WTC11 (cell line): ENCODE measurements around the gene TMEM218. TPM values are rescaled to one million over a fixed set of nuclear protein-coding genes. Genes with fewer than 3 reads are reported as not detected.

Experiments used
- ATAC-seq: fragments of 200-7000 bp; cut with Tn5 transposase; 2 replicates; pipeline ENCODE4 v1.10.0; 2021; ENCODE audit warnings: mild to moderate bottlenecking, moderate library complexity
- CTCF ChIA-PET: fragments of 300-600 bp; sonication (Branson Sonifier 250); formaldehyde crosslinking; loops from one replicate; lab custom pipeline; 2021; ENCODE audit warnings: antibody characterized with exemption; lab: Charles Lee
- POLR2A ChIA-PET: fragments of 350-600 bp; sonication (Branson Sonifier 250); formaldehyde crosslinking; loops from one replicate; lab custom pipeline; 2021; ENCODE audit warnings: antibody characterized with exemption; lab: Charles Lee
- DNase-seq: peaks from one replicate; pipeline ENCODE4 v3.0.0; 2021; ENCODE audit warnings: low spot score
- H3K27ac Mint-ChIP-seq: 2 replicates; pipeline ENCODE4 v1.8.0; 2021; ENCODE audit warnings: mixed read lengths
- H3K27me3 Mint-ChIP-seq: 2 replicates; pipeline ENCODE4 v1.8.0; 2021; ENCODE audit warnings: low read depth, mild to moderate bottlenecking, moderate library complexity, mixed read lengths
- H3K36me3 Mint-ChIP-seq: 2 replicates; pipeline ENCODE4 v1.8.0; 2021; ENCODE audit warnings: mixed read lengths
- H3K4me1 Mint-ChIP-seq: 2 replicates; pipeline ENCODE4 v1.8.0; 2022; ENCODE audit warnings: mixed read lengths
- H3K4me3 Mint-ChIP-seq: 2 replicates; pipeline ENCODE4 v1.8.0; 2021; ENCODE audit warnings: mild to moderate bottlenecking, moderate library complexity, mixed read lengths
- H3K9me3 Mint-ChIP-seq: 2 replicates; pipeline ENCODE4 v1.8.0; 2021; ENCODE audit warnings: mixed read lengths
- AR ChIP-seq: fragments of 250-450 bp; sonication (Bioruptor Pico); IDR thresholded peaks from 2 replicates; pipeline ENCODE4 v1.9.0; 2021; ENCODE audit warnings: mild to moderate bottlenecking
- ATF1 ChIP-seq: sonication (generic); formaldehyde crosslinking; IDR thresholded peaks from 2 replicates; pipeline ENCODE4 v1.8.1; 2023; ENCODE audit warnings: mild to moderate bottlenecking, moderate library complexity, missing genetic modification reagents
- EMX1 ChIP-seq: fragments of 250-450 bp; sonication (Bioruptor Pico); IDR thresholded peaks from 2 replicates; pipeline ENCODE4 v1.8.0; 2021; ENCODE audit warnings: mild to moderate bottlenecking
- ESRRA ChIP-seq: sonication (generic); formaldehyde crosslinking; IDR thresholded peaks from 2 replicates; pipeline ENCODE4 v1.8.1; 2022; ENCODE audit warnings: mild to moderate bottlenecking, missing genetic modification reagents, borderline replicate concordance
- IRF2 ChIP-seq: sonication (generic); formaldehyde crosslinking; IDR thresholded peaks from 2 replicates; pipeline ENCODE4 v1.8.0; 2022; ENCODE audit warnings: low read depth, missing genetic modification reagents, borderline replicate concordance
- NR2C2 ChIP-seq: sonication (generic); formaldehyde crosslinking; IDR thresholded peaks from 2 replicates; pipeline ENCODE4 v1.8.0; 2022; ENCODE audit warnings: mild to moderate bottlenecking, missing genetic modification reagents
- NR3C1 ChIP-seq: sonication (generic); formaldehyde crosslinking; conservative IDR thresholded peaks from 2 replicates; pipeline ENCODE4 v1.8.1; 2023; ENCODE audit warnings: low read depth, mild to moderate bottlenecking, missing genetic modification reagents
- OVOL2 ChIP-seq: fragments of 250-450 bp; sonication (Bioruptor Pico); IDR thresholded peaks from 2 replicates; pipeline ENCODE4 v1.9.0; 2021; ENCODE audit warnings: mild to moderate bottlenecking, borderline replicate concordance
- RELA ChIP-seq: sonication (generic); formaldehyde crosslinking; IDR thresholded peaks from 2 replicates; pipeline ENCODE4 v1.8.1; 2022; ENCODE audit warnings: missing genetic modification reagents, mild to moderate bottlenecking, borderline replicate concordance
- SMAD3 ChIP-seq: sonication (generic); formaldehyde crosslinking; IDR thresholded peaks from 2 replicates; pipeline ENCODE4 v1.8.0; 2022; ENCODE audit warnings: missing genetic modification reagents, mild to moderate bottlenecking, borderline replicate concordance
- SMAD4 ChIP-seq: sonication (generic); formaldehyde crosslinking; IDR thresholded peaks from 2 replicates; pipeline ENCODE4 v1.8.0; 2022; ENCODE audit warnings: mild to moderate bottlenecking, missing genetic modification reagents
- SOX15 ChIP-seq: fragments of 250-450 bp; sonication (Bioruptor Pico); IDR thresholded peaks from 2 replicates; pipeline ENCODE4 v1.9.0; 2021; ENCODE audit warnings: mild to moderate bottlenecking
- ZNF317 ChIP-seq: sonication (generic); formaldehyde crosslinking; IDR thresholded peaks from 2 replicates; pipeline ENCODE4 v1.8.1; 2023; ENCODE audit warnings: low read depth, mild to moderate bottlenecking, moderate library complexity, missing genetic modification reagents, borderline replicate concordance
- ZNF396 ChIP-seq: fragments of 250-450 bp; sonication (Bioruptor Pico); IDR thresholded peaks from 2 replicates; pipeline ENCODE4 v1.8.0; 2021; ENCODE audit warnings: mild to moderate bottlenecking, moderate library complexity, borderline replicate concordance
- ZNF416 ChIP-seq: fragments of 250-450 bp; sonication (Bioruptor Pico); IDR thresholded peaks from 2 replicates; pipeline ENCODE4 v1.9.0; 2021; ENCODE audit warnings: mild to moderate bottlenecking, inconsistent platforms
- ZNF423 ChIP-seq: fragments of 250-450 bp; sonication (Bioruptor Pico); IDR thresholded peaks from 2 replicates; pipeline ENCODE4 v2.1.2; 2022; ENCODE audit warnings: mild to moderate bottlenecking, moderate library complexity
- total RNA-seq: library from RNA; stranded (reverse); gene quantifications from 3 replicates; pipeline ENCODE4 v1.2.3, GENCODE V29; 2021
- TF ChIP-seq, protein P1 (sequence below): sonication (generic); formaldehyde crosslinking; IDR thresholded peaks from 2 replicates; pipeline ENCODE4 v1.8.0; 2022; ENCODE audit warnings: mild to moderate bottlenecking, missing genetic modification reagents
- TF ChIP-seq, protein P2 (sequence below): sonication (generic); formaldehyde crosslinking; IDR thresholded peaks from 2 replicates; pipeline ENCODE4 v1.8.1; 2023; ENCODE audit warnings: mild to moderate bottlenecking, missing genetic modification reagents, borderline replicate concordance
- TF ChIP-seq, protein P3 (sequence below): sonication (generic); formaldehyde crosslinking; IDR thresholded peaks from 2 replicates; pipeline ENCODE4 v1.8.0; 2022; ENCODE audit warnings: missing genetic modification reagents
- TF ChIP-seq, protein P4 (sequence below): sonication (generic); formaldehyde crosslinking; IDR thresholded peaks from 2 replicates; pipeline ENCODE4 v1.8.1; 2022; ENCODE audit warnings: missing genetic modification reagents, borderline replicate concordance
- TF ChIP-seq, protein P5 (sequence below): fragments of 250-450 bp; sonication (Bioruptor Pico); IDR thresholded peaks from 2 replicates; pipeline ENCODE4 v1.9.0; 2021; ENCODE audit warnings: moderate library complexity, mild to moderate bottlenecking, inconsistent platforms, borderline replicate concordance

Gene TMEM218
- total RNA-seq, 1 experiment from 2014 or later: 10.3 TPM

DNA sequence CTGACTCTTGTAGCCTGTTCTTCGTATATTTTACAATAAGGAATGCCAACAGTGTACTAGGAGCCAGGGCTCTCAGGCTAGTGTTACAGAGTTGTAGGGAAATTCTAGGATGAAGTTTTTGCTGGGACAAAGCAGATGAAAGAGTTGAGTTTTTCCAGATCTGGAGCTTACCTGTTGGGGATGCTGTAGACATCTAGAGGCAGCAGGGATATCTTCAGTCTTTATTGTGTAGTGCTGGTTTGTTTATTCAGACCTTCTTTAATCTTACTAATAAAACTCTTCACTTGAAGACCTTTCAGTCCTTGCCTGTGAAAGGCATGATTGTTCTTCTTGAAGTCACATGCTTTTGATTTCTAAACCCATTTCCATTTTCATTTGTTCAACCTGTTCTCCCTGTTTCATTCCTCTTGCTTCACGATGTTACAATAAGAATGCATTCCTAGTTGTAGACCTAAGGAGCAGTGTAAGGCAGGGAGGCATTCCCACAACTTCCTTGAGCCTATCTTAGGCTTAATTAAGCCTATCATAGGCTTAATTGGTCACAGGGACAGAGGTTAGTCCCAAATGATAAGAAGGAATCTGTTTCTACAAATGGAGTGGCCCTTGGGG lies 56.2 kb downstream of the TMEM218 start (continued):
- TF ChIP-seq, protein P1, sequence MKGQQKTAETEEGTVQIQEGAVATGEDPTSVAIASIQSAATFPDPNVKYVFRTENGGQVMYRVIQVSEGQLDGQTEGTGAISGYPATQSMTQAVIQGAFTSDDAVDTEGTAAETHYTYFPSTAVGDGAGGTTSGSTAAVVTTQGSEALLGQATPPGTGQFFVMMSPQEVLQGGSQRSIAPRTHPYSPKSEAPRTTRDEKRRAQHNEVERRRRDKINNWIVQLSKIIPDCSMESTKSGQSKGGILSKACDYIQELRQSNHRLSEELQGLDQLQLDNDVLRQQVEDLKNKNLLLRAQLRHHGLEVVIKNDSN (CRISPR knock-in tag): no peak
- TF ChIP-seq RELA (CRISPR knock-in tag): no peak

GRCh38 chr11:125053167-125053566 lies 58.3 kb downstream of the TMEM218 start:
- ChIA-PET POLR2A (no interaction called here), CTCF (interaction anchor here (0.9 kb wide), 1 partner anchor 71 kb away, joined by 3 read pairs; no protein-coding TSS in a partner anchor)
- Mint-ChIP-seq H3K4me3 (no peak overlapping the region), H3K27me3 (no peaks in the 10 kb centered on the region), H3K27ac (no peak overlapping the region), H3K4me1 (no peaks in the 10 kb centered on the region), H3K36me3 (no peaks in the 10 kb centered on the region), H3K9me3 (no peaks in the 10 kb centered on the region)
- no peak for ATAC-seq
- DNase-seq: no peak
- TF ChIP-seq OVOL2 (CRISPR knock-in tag): no peak
- TF ChIP-seq ZNF317 (CRISPR knock-in tag): no peak
- TF ChIP-seq ATF1 (CRISPR knock-in tag): no peak
- no peak for TF ChIP-seq ZNF396 (CRISPR knock-in tag)
- no peak for TF ChIP-seq SOX15 (CRISPR knock-in tag)
- no peak for TF ChIP-seq ZNF416
- no peak for TF ChIP-seq SMAD4 (CRISPR knock-in tag)
- TF ChIP-seq AR (CRISPR knock-in tag): no peak
- TF ChIP-seq, protein P2, sequence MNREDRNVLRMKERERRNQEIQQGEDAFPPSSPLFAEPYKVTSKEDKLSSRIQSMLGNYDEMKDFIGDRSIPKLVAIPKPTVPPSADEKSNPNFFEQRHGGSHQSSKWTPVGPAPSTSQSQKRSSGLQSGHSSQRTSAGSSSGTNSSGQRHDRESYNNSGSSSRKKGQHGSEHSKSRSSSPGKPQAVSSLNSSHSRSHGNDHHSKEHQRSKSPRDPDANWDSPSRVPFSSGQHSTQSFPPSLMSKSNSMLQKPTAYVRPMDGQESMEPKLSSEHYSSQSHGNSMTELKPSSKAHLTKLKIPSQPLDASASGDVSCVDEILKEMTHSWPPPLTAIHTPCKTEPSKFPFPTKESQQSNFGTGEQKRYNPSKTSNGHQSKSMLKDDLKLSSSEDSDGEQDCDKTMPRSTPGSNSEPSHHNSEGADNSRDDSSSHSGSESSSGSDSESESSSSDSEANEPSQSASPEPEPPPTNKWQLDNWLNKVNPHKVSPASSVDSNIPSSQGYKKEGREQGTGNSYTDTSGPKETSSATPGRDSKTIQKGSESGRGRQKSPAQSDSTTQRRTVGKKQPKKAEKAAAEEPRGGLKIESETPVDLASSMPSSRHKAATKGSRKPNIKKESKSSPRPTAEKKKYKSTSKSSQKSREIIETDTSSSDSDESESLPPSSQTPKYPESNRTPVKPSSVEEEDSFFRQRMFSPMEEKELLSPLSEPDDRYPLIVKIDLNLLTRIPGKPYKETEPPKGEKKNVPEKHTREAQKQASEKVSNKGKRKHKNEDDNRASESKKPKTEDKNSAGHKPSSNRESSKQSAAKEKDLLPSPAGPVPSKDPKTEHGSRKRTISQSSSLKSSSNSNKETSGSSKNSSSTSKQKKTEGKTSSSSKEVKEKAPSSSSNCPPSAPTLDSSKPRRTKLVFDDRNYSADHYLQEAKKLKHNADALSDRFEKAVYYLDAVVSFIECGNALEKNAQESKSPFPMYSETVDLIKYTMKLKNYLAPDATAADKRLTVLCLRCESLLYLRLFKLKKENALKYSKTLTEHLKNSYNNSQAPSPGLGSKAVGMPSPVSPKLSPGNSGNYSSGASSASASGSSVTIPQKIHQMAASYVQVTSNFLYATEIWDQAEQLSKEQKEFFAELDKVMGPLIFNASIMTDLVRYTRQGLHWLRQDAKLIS (CRISPR knock-in tag): no peak
- no peak for TF ChIP-seq ESRRA
- TF ChIP-seq NR2C2 (CRISPR knock-in tag): no peak
- no peak for TF ChIP-seq ZNF423 (CRISPR knock-in tag)
- TF ChIP-seq EMX1 (CRISPR knock-in tag): no peak
- no peak for TF ChIP-seq IRF2 (CRISPR knock-in tag)

DNA sequence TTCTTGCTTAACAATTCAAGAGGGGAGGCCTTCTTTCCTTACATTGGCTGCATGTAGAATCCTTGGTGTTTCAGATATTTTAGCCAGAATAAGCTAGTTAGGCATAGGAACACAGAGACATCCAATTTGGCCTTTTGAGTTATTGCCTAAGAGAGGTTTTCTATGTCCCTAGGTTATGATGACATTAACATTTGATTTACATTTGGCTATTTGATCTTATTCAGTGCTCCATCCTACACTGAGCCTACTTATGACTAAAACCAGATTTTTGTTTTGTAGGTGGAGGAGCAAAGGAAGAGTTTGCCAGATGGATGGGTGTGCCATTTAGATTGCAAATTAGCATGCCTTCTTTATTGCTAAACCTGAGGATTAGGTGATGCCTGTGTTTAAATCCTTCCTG lies 59.4 kb downstream of the TMEM218 start:
- ChIA-PET CTCF (no interaction called here), POLR2A (no interaction called here)
- H3K27ac Mint-ChIP-seq: no peak overlapping the region
- no peaks in the 10 kb centered on the region for H3K27me3 Mint-ChIP-seq
- no peaks in the 10 kb centered on the region for H3K9me3 Mint-ChIP-seq
- no peak overlapping the region for H3K4me3 Mint-ChIP-seq
- H3K4me1 Mint-ChIP-seq: no peaks in the 10 kb centered on the region
- H3K36me3 Mint-ChIP-seq: no peaks in the 10 kb centered on the region
- DNase-seq (no peak), ATAC-seq (no peak)
- TF ChIP-seq SMAD3 (no peak), NR3C1 (no peak)
- TF ChIP-seq, protein P3, sequence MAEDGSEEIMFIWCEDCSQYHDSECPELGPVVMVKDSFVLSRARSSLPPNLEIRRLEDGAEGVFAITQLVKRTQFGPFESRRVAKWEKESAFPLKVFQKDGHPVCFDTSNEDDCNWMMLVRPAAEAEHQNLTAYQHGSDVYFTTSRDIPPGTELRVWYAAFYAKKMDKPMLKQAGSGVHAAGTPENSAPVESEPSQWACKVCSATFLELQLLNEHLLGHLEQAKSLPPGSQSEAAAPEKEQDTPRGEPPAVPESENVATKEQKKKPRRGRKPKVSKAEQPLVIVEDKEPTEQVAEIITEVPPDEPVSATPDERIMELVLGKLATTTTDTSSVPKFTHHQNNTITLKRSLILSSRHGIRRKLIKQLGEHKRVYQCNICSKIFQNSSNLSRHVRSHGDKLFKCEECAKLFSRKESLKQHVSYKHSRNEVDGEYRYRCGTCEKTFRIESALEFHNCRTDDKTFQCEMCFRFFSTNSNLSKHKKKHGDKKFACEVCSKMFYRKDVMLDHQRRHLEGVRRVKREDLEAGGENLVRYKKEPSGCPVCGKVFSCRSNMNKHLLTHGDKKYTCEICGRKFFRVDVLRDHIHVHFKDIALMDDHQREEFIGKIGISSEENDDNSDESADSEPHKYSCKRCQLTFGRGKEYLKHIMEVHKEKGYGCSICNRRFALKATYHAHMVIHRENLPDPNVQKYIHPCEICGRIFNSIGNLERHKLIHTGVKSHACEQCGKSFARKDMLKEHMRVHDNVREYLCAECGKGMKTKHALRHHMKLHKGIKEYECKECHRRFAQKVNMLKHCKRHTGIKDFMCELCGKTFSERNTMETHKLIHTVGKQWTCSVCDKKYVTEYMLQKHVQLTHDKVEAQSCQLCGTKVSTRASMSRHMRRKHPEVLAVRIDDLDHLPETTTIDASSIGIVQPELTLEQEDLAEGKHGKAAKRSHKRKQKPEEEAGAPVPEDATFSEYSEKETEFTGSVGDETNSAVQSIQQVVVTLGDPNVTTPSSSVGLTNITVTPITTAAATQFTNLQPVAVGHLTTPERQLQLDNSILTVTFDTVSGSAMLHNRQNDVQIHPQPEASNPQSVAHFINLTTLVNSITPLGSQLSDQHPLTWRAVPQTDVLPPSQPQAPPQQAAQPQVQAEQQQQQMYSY (CRISPR knock-in tag): no peak
- TF ChIP-seq, protein P4, sequence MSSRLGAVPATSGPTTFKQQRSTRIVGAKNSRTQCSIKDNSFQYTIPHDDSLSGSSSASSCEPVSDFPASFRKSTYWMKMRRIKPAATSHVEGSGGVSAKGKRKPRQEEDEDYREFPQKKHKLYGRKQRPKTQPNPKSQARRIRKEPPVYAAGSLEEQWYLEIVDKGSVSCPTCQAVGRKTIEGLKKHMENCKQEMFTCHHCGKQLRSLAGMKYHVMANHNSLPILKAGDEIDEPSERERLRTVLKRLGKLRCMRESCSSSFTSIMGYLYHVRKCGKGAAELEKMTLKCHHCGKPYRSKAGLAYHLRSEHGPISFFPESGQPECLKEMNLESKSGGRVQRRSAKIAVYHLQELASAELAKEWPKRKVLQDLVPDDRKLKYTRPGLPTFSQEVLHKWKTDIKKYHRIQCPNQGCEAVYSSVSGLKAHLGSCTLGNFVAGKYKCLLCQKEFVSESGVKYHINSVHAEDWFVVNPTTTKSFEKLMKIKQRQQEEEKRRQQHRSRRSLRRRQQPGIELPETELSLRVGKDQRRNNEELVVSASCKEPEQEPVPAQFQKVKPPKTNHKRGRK (CRISPR knock-in tag): no peak
- TF ChIP-seq, protein P5, sequence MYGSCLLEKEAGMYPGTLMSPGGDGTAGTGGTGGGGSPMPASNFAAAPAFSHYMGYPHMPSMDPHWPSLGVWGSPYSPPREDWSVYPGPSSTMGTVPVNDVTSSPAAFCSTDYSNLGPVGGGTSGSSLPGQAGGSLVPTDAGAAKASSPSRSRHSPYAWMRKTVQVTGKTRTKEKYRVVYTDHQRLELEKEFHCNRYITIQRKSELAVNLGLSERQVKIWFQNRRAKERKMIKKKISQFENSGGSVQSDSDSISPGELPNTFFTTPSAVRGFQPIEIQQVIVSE (CRISPR knock-in tag): no peak
